HEK293 (cell line): Measurements from ENCODE around the gene ST7.

ENCODE experiments used
- CTCF ChIA-PET: fragments of 350-600 bp; formaldehyde crosslinking; extraction: SDS; loops from one replicate; lab custom pipeline; 2021; ENCODE audit warnings: antibody characterized with exemption; lab: Yijun Ruan, JAX
- POLR2A ChIA-PET: fragments of 300-600 bp; formaldehyde crosslinking; extraction: SDS; loops from one replicate; lab custom pipeline; 2020; ENCODE audit warnings: antibody characterized with exemption, inconsistent platforms; lab: Yijun Ruan, JAX
- H3K27ac ChIP-seq: fragments of 200-500 bp; sonication (Bioruptor generic); 2 replicates; pipeline ENCODE4 v1.5.1; 2014; ENCODE audit warnings: low read depth, low read length, control low read depth, inconsistent platforms; ENCODE audit errors: extremely low read depth
- H3K36me3 ChIP-seq, 2 experiments: fragments of 200-500 bp in 1 of 2; sonication (Bioruptor generic) in 1 of 2; 1 replicate in 1 of 2; 2 replicates in 1 of 2; pipeline ENCODE4 v1.5.1; 2014 to 2017; ENCODE audit warnings: inconsistent platforms in 2 of 2, low read length in 2 of 2; ENCODE audit not compliant: control insufficient read depth in 2 of 2, insufficient read depth in 1 of 2
- H3K4me1 ChIP-seq: fragments of 200-500 bp; sonication (Bioruptor generic); 2 replicates; pipeline ENCODE4 v1.5.1; 2014; ENCODE audit warnings: mild to moderate bottlenecking, low read length, inconsistent platforms; ENCODE audit not compliant: control insufficient read depth, insufficient read depth
- H3K4me3 ChIP-seq: 2 replicates; pipeline ENCODE4 v1.5.1; 2011; ENCODE audit warnings: low read depth, mild to moderate bottlenecking, control low read depth, low read length, moderate library complexity
- H3K9me3 ChIP-seq: fragments of 200-500 bp; sonication (Bioruptor generic); 2 replicates; pipeline ENCODE4 v1.5.1; 2014; ENCODE audit warnings: low read depth, low read length, inconsistent platforms; ENCODE audit not compliant: control insufficient read depth, insufficient read depth
- BCL11B ChIP-seq: fragments of 450-650 bp; formaldehyde crosslinking; IDR thresholded peaks from 2 replicates; pipeline ENCODE4 v1.5.1; 2016; ENCODE audit warnings: low read depth, missing biosample characterization, missing genetic modification characterization
- BCL6B ChIP-seq: fragments of 450-650 bp; formaldehyde crosslinking; IDR thresholded peaks from 2 replicates; pipeline ENCODE4 v1.5.1; 2017; ENCODE audit warnings: missing biosample characterization, missing genetic modification characterization
- KLF1 ChIP-seq: fragments of 450-650 bp; formaldehyde crosslinking; IDR thresholded peaks from 2 replicates; pipeline ENCODE4 v1.5.1; 2016; ENCODE audit warnings: missing biosample characterization, missing genetic modification characterization
- WT1 ChIP-seq: fragments of 450-650 bp; formaldehyde crosslinking; IDR thresholded peaks from 2 replicates; pipeline ENCODE4 v1.5.1; 2016; ENCODE audit warnings: missing biosample characterization, missing genetic modification characterization
- YY2 ChIP-seq: fragments of 450-650 bp; formaldehyde crosslinking; IDR thresholded peaks from 2 replicates; pipeline ENCODE4 v1.5.1; 2016; ENCODE audit warnings: missing biosample characterization, missing genetic modification characterization
- ZBTB48 ChIP-seq: fragments of 450-650 bp; formaldehyde crosslinking; IDR thresholded peaks from 2 replicates; pipeline ENCODE4 v1.5.1; 2016; ENCODE audit warnings: missing biosample characterization, missing genetic modification characterization
- ZFP3 ChIP-seq: fragments of 450-650 bp; formaldehyde crosslinking; IDR thresholded peaks from 2 replicates; pipeline ENCODE4 v1.5.1; 2016; ENCODE audit warnings: low read depth, missing biosample characterization, missing genetic modification characterization
- ZFP37 ChIP-seq: fragments of 450-650 bp; formaldehyde crosslinking; IDR thresholded peaks from 2 replicates; pipeline ENCODE4 v1.5.1; 2016; ENCODE audit warnings: missing biosample characterization, missing genetic modification characterization
- ZNF184 ChIP-seq: fragments of 450-650 bp; IDR thresholded peaks from 2 replicates; pipeline ENCODE4 v1.5.1; 2018; ENCODE audit warnings: missing biosample characterization, mild to moderate bottlenecking, missing genetic modification characterization
- ZNF214 ChIP-seq: fragments of 450-650 bp; formaldehyde crosslinking; IDR thresholded peaks from 2 replicates; pipeline ENCODE4 v1.5.1; 2017; ENCODE audit warnings: missing biosample characterization, mild to moderate bottlenecking, missing genetic modification characterization, borderline replicate concordance
- ZNF223 ChIP-seq: fragments of 450-650 bp; formaldehyde crosslinking; IDR thresholded peaks from 2 replicates; pipeline ENCODE4 v1.5.1; 2016; ENCODE audit warnings: missing biosample characterization, missing genetic modification characterization
- ZNF248 ChIP-seq: fragments of 450-650 bp; formaldehyde crosslinking; IDR thresholded peaks from 2 replicates; pipeline ENCODE4 v1.5.1; 2017; ENCODE audit warnings: missing biosample characterization, missing genetic modification characterization
- ZNF274 ChIP-seq, 2 experiments: fragments of 200-500 bp in 1 of 2; fragments of 450-650 bp in 1 of 2; sonication (Bioruptor generic) in 1 of 2; formaldehyde crosslinking in 1 of 2; IDR thresholded peaks; 2 replicates each; pipeline versions ENCODE4 v1.5.1 to v1.6.1; 2014 to 2016; ENCODE audit warnings: borderline replicate concordance in 1 of 2, inconsistent platforms in 1 of 2, low read length in 1 of 2, missing biosample characterization in 1 of 2, missing genetic modification characterization in 1 of 2
- ZNF404 ChIP-seq: fragments of 450-650 bp; formaldehyde crosslinking; IDR thresholded peaks from 2 replicates; pipeline ENCODE4 v1.5.1; 2017; ENCODE audit warnings: missing biosample characterization, missing genetic modification characterization
- ZNF560 ChIP-seq: fragments of 450-650 bp; formaldehyde crosslinking; IDR thresholded peaks from 2 replicates; pipeline ENCODE4 v1.5.1; 2017; ENCODE audit warnings: missing biosample characterization, missing genetic modification characterization, borderline replicate concordance
- ZNF571 ChIP-seq: fragments of 450-650 bp; formaldehyde crosslinking; IDR thresholded peaks from 2 replicates; pipeline ENCODE4 v1.5.0; 2017; ENCODE audit warnings: missing biosample characterization, missing genetic modification characterization
- ZNF621 ChIP-seq: fragments of 450-650 bp; formaldehyde crosslinking; IDR thresholded peaks from 2 replicates; pipeline ENCODE4 v1.5.1; 2017; ENCODE audit warnings: missing biosample characterization, missing genetic modification characterization
- ZNF654 ChIP-seq: fragments of 450-650 bp; formaldehyde crosslinking; IDR thresholded peaks from 2 replicates; pipeline ENCODE4 v1.5.1; 2016; ENCODE audit warnings: low read depth, missing biosample characterization, missing genetic modification characterization
- ZNF658 ChIP-seq: fragments of 450-650 bp; formaldehyde crosslinking; IDR thresholded peaks from 2 replicates; pipeline ENCODE4; 2016; ENCODE audit warnings: missing biosample characterization, missing genetic modification characterization
- ZNF701 ChIP-seq: fragments of 450-650 bp; formaldehyde crosslinking; IDR thresholded peaks from 2 replicates; pipeline ENCODE4 v1.5.1; 2016; ENCODE audit warnings: missing biosample characterization, missing genetic modification characterization
- ZNF776 ChIP-seq: fragments of 450-650 bp; formaldehyde crosslinking; IDR thresholded peaks from 2 replicates; pipeline ENCODE4 v1.5.0; 2017; ENCODE audit warnings: missing biosample characterization, missing genetic modification characterization, borderline replicate concordance
- ZNF837 ChIP-seq: fragments of 450-650 bp; formaldehyde crosslinking; IDR thresholded peaks from 2 replicates; pipeline ENCODE4 v1.5.1; 2016; ENCODE audit warnings: missing biosample characterization, missing genetic modification characterization
- ZSCAN18 ChIP-seq: fragments of 450-650 bp; formaldehyde crosslinking; IDR thresholded peaks from 2 replicates; pipeline ENCODE4 v1.5.1; 2016; ENCODE audit warnings: missing biosample characterization, missing genetic modification characterization
- TF ChIP-seq, protein P1 (sequence below): fragments of 450-650 bp; formaldehyde crosslinking; IDR thresholded peaks from 2 replicates; pipeline ENCODE4 v1.5.1; 2016; ENCODE audit warnings: missing biosample characterization, missing genetic modification characterization
- TF ChIP-seq, protein P2 (sequence below): fragments of 450-650 bp; formaldehyde crosslinking; IDR thresholded peaks from 2 replicates; pipeline ENCODE4 v1.5.1; 2016; ENCODE audit warnings: missing biosample characterization, missing genetic modification characterization

Gene ST7

GRCh38 chr7:117205873-117206272 lies 252.6 kb downstream of the ST7 start:
- no peak for TF ChIP-seq ZNF571
- no peak for TF ChIP-seq ZNF248 (tag by site-specific recombination)
- no peak for TF ChIP-seq ZSCAN18 (tag by site-specific recombination)
- no peak for TF ChIP-seq ZBTB48 (tag by site-specific recombination)
- no peak for TF ChIP-seq ZNF621 (tag by site-specific recombination)
- TF ChIP-seq ZNF274 (IDR thresholded peaks at IDR 0.05; ENCODE audit: low read length): no peak
- no peak for TF ChIP-seq ZNF274 (tag by site-specific recombination; IDR thresholded peaks at IDR 0.05; ENCODE audit: borderline replicate concordance)
- TF ChIP-seq WT1 (tag by site-specific recombination): no peak
- TF ChIP-seq ZNF223: no peak
- TF ChIP-seq ZFP37 (tag by site-specific recombination): no peak
- TF ChIP-seq ZFP3 (tag by site-specific recombination): no peak
- TF ChIP-seq ZNF214: no peak
- Histone ChIP-seq H3K9me3 (no peaks in the 10 kb centered on the region), H3K27ac (no peak overlapping the region), H3K4me3 (no peak overlapping the region), H3K36me3 (peaks cover 0 to 5% of the 10 kb centered on the region in 2 experiments; a peak in 1 of 3 replicates), H3K4me1 (no peaks in the 10 kb centered on the region)
- CTCF ChIA-PET: no interaction called here
- POLR2A ChIA-PET: no interaction called here

- ChIA-PET POLR2A (no interaction called here), CTCF (interaction anchor here (0.6 kb wide), 1 partner anchor 316 kb away, joined by 8 read pairs; no protein-coding TSS in a partner anchor)
- TF ChIP-seq ZNF654 (tag by site-specific recombination) (no peak), BCL6B (tag by site-specific recombination) (no peak), ZNF214 (no peak), ZNF184 (tag by site-specific recombination) (no peak), ZNF560 (tag by site-specific recombination) (no peak), ZNF658 (no peak), ZNF404 (tag by site-specific recombination) (no peak), ZNF837 (no peak), KLF1 (tag by site-specific recombination) (no peak), ZNF701 (no peak), YY2 (tag by site-specific recombination) (no peak), ZNF776 (no peak), BCL11B (tag by site-specific recombination) (no peak), ZSCAN18 (tag by site-specific recombination) (no peak)
- TF ChIP-seq, protein P1, sequence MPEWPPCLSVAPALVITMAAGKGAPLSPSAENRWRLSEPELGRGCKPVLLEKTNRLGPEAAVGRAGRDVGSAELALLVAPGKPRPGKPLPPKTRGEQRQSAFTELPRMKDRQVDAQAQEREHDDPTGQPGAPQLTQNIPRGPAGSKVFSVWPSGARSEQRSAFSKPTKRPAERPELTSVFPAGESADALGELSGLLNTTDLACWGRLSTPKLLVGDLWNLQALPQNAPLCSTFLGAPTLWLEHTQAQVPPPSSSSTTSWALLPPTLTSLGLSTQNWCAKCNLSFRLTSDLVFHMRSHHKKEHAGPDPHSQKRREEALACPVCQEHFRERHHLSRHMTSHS (tag by site-specific recombination): no peak
- TF ChIP-seq, protein P2, sequence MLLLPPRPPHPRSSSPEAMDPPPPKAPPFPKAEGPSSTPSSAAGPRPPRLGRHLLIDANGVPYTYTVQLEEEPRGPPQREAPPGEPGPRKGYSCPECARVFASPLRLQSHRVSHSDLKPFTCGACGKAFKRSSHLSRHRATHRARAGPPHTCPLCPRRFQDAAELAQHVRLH: no peak
- Histone ChIP-seq H3K4me3 (no peak overlapping the region), H3K27ac (no peak overlapping the region), H3K36me3 (peaks cover 0 to 5% of the 10 kb centered on the region in 2 experiments; a peak in 1 of 3 replicates), H3K9me3 (no peaks in the 10 kb centered on the region), H3K4me1 (no peaks in the 10 kb centered on the region)
Observed at GRCh38 chr7:117208257-117208656, 255.0 kb downstream of the ST7 start.
